ENCODE results near the gene CYB5R4.
"Not testable (repeated sequence)": the region's sequence is repeated elsewhere in the genome, so short reads cannot be mapped to it uniquely, and the experiment has no call there.

- not testable (repeated sequence) for TF ChIP-seq CTCF, POLR2A (IDR thresholded peaks at IDR 0.05)
Measured at GRCh38 chr6:83951423-83951822, 91.9 kb downstream of the CYB5R4 start.

All from right lobe of liver (tissue), 4 donors.